ENCODE results near the gene TANK. TPM values are rescaled to one million over a fixed set of nuclear protein-coding genes. Genes with fewer than 3 reads are reported as not detected.

The TANK gene
- polyA plus RNA-seq, 1 donor from 2014 or later, result 58.1 TPM

- peak; percentile 78 for TF ChIP-seq EP300 (conservative IDR thresholded peaks at IDR 0.05; ENCODE audit: poor library complexity, severe bottlenecking)
- TF ChIP-seq POLR2AphosphoS5 (IDR thresholded peaks at IDR 0.05), result peak; percentile 26
- TF ChIP-seq EZH2 (IDR thresholded peaks at IDR 0.05; ENCODE audit: borderline replicate concordance, insufficient read depth, low read length, poor library complexity, severe bottlenecking), result no peak
- Histone ChIP-seq H3K27me3 (ENCODE audit: insufficient read depth, low read depth, low read length) (no peaks in the 10 kb centered on the region), H3K4me3 (ENCODE audit: low read length) (no peak overlapping the region), H4K20me1 (ENCODE audit: insufficient read depth) (no peaks in the 10 kb centered on the region), H2AFZ (ENCODE audit: low read depth, low read length) (no peak overlapping the region), H3K79me2 (replicated peaks; ENCODE audit: insufficient read depth, low read length) (no peaks in the 10 kb centered on the region), H3K27ac (ENCODE audit: low read length) (no peak overlapping the region), H3K36me3 (ENCODE audit: insufficient read depth, low read length) (no peaks in the 10 kb centered on the region), H3K9me2 (ENCODE audit: insufficient read depth, low read length) (no peaks in the 10 kb centered on the region), H3K9ac (ENCODE audit: low read length) (no peak overlapping the region), H3K4me2 (ENCODE audit: low read length) (no peak overlapping the region), H3K9me3 (ENCODE audit: low read length) (no peaks in the 10 kb centered on the region), H3F3A (ENCODE audit: insufficient read depth, low read length, poor library complexity, severe bottlenecking) (no peaks in the 10 kb centered on the region)
These were observed 39.9 kb downstream of the TANK start for GRCh38 chr2:161199912-161200701.

GRCh38 chr2:161204846-161205245, 44.6 kb downstream of the TANK start:
- no peaks in the 10 kb centered on the region for H3K79me2 ChIP-seq (replicated peaks; ENCODE audit: insufficient read depth, low read length)
- H3K4me3 ChIP-seq (ENCODE audit: low read length), result no peak overlapping the region
- H3K27ac ChIP-seq (ENCODE audit: low read length), result no peak overlapping the region
- no peaks in the 10 kb centered on the region for H3K9me3 ChIP-seq (ENCODE audit: low read length)
- peaks cover 6% of the 10 kb centered on the region for H3K36me3 ChIP-seq (ENCODE audit: insufficient read depth, low read length)
- no peak overlapping the region for H2AFZ ChIP-seq (ENCODE audit: low read depth, low read length)
- no peak overlapping the region for H3K4me2 ChIP-seq (ENCODE audit: low read length)
- TF ChIP-seq RAD21 (conservative IDR thresholded peaks at IDR 0.05), result no peak
- TF ChIP-seq REST (IDR thresholded peaks at IDR 0.05; ENCODE audit: borderline replicate concordance), result no peak
- no peak for TF ChIP-seq CTCF (IDR thresholded peaks at IDR 0.05; ENCODE audit: poor library complexity, severe bottlenecking)
- no peak for TF ChIP-seq SMC3 (conservative IDR thresholded peaks at IDR 0.05; ENCODE audit: poor library complexity)
- no peak for TF ChIP-seq TAF1 (IDR thresholded peaks at IDR 0.05; ENCODE audit: low read depth)
- TF ChIP-seq POLR2AphosphoS5 (IDR thresholded peaks at IDR 0.05), result no peak
- TF ChIP-seq EP300 (conservative IDR thresholded peaks at IDR 0.05; ENCODE audit: poor library complexity, severe bottlenecking), result no peak
- TF ChIP-seq MXI1 (conservative IDR thresholded peaks at IDR 0.05; ENCODE audit: poor library complexity, severe bottlenecking), result no peak
- no peak for TF ChIP-seq EZH2 (IDR thresholded peaks at IDR 0.05; ENCODE audit: borderline replicate concordance, insufficient read depth, low read length, poor library complexity, severe bottlenecking)
- no peaks in the 10 kb centered on the region for H3F3A ChIP-seq (ENCODE audit: insufficient read depth, low read length, poor library complexity, severe bottlenecking)
- no peaks in the 10 kb centered on the region for H3K9me2 ChIP-seq (ENCODE audit: insufficient read depth, low read length)
- no peaks in the 10 kb centered on the region for H3K27me3 ChIP-seq (ENCODE audit: insufficient read depth, low read depth, low read length)
- no peaks in the 10 kb centered on the region for H4K20me1 ChIP-seq (ENCODE audit: insufficient read depth)
- H3K9ac ChIP-seq (ENCODE audit: low read length), result no peak overlapping the region
